ENCODE data around the gene COL5A2. TPM values are rescaled to one million over a fixed set of nuclear protein-coding genes. Genes with fewer than 3 reads are reported as not detected.

Gene COL5A2
- total RNA-seq, 4 donors from 2014 or later = 34.7 to 60.4 (median 51.4) TPM

- Histone ChIP-seq H3K4me1 (peaks cover 0 to 31% (median 4%) of the 10 kb centered on the region in 4 donors), H3K36me3 (no peaks in the 10 kb centered on the region), H3K4me3 (peak overlapping the region in 3 of 4 donors; percentile 6 to 40 (median 25)), H3K27ac (peak overlapping the region; percentile 71 to 94 (median 82)), H3K9me3 (no peaks in the 10 kb centered on the region), H3K27me3 (no peaks in the 10 kb centered on the region)
- TF ChIP-seq, protein P1, sequence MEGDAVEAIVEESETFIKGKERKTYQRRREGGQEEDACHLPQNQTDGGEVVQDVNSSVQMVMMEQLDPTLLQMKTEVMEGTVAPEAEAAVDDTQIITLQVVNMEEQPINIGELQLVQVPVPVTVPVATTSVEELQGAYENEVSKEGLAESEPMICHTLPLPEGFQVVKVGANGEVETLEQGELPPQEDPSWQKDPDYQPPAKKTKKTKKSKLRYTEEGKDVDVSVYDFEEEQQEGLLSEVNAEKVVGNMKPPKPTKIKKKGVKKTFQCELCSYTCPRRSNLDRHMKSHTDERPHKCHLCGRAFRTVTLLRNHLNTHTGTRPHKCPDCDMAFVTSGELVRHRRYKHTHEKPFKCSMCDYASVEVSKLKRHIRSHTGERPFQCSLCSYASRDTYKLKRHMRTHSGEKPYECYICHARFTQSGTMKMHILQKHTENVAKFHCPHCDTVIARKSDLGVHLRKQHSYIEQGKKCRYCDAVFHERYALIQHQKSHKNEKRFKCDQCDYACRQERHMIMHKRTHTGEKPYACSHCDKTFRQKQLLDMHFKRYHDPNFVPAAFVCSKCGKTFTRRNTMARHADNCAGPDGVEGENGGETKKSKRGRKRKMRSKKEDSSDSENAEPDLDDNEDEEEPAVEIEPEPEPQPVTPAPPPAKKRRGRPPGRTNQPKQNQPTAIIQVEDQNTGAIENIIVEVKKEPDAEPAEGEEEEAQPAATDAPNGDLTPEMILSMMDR (IDR thresholded peaks at IDR 0.05) = no peak
- TF ChIP-seq EP300 (IDR thresholded peaks at IDR 0.05) (peak; percentile 52 to 73), POLR2A (IDR thresholded peaks at IDR 0.05) (peak in 1 of 2 donors; percentile 19)
- 9 to 11% methylated on average over 7 of the region's 7 CpGs for WGBS, 2 donors
- DNase-seq (ENCODE audit: low spot score in 2 of 2) = peak; percentile 24 to 68
These were observed 30.9 kb upstream of the COL5A2 start for GRCh38 chr2:189210250-189211087.

- H3K4me3 ChIP-seq = no peak overlapping the region
- H3K27me3 ChIP-seq = no peaks in the 10 kb centered on the region
- H3K36me3 ChIP-seq = no peaks in the 10 kb centered on the region
- H3K4me1 ChIP-seq = peaks cover 0 to 34% (median 4%) of the 10 kb centered on the region in 4 donors
- no peak for DNase-seq (ENCODE audit: low spot score in 2 of 2)
- TF ChIP-seq EP300 (IDR thresholded peaks at IDR 0.05) = no peak
- no peak for TF ChIP-seq POLR2A (IDR thresholded peaks at IDR 0.05)
- TF ChIP-seq, protein P1 (IDR thresholded peaks at IDR 0.05) = no peak
- 14 to 16% methylated on average over 1 of the region's 1 CpG for WGBS, 2 donors
- peak overlapping the region in 3 of 4 donors; percentile 11 to 94 (median 88) for H3K27ac ChIP-seq
- H3K9me3 ChIP-seq = no peaks in the 10 kb centered on the region
These were observed 28.7 kb upstream of the COL5A2 start for GRCh38 chr2:189208254-189208653.

DNA sequence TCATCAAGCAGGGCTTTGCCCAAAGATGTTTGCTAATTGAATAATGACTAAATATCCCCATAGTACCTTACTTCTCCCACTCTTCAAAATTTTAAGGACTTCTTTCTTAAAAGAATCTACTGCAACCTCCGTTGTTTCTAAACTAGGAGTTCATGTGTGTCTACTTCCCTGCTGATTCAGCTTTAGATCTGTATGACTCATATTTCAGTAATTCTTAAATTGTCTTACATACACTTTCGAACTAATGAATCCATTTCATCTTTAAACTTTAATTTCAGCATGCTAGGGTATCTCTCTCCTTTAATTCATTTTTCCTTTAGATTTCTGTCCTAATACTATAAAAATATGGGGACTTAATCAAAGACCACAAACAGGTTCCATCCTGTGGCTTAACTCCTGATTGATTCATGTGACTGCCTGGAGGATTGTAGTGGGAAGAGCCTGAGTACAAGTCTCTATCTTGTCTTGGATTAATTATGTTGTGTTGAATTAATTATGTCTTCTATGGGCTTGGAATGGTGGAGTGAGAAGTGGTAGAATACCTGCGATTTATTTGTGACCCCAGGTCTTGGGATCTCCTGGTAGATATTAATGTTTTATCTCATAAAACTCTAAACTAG lies 24.9 kb upstream of the COL5A2 start:
- peak overlapping the region in 2 of 4 donors; percentile 7 to 37 for H3K4me3 ChIP-seq
- 51 to 57% methylated on average over 3 of the region's 3 CpGs for WGBS, 2 donors
- no peak for DNase-seq (ENCODE audit: low spot score in 2 of 2)
- peak overlapping the region in 2 of 4 donors; percentile 38 to 41 for H3K27ac ChIP-seq
- H3K36me3 ChIP-seq = no peaks in the 10 kb centered on the region
- TF ChIP-seq POLR2A (IDR thresholded peaks at IDR 0.05) (no peak), EP300 (IDR thresholded peaks at IDR 0.05) (no peak)
- TF ChIP-seq, protein P1 (IDR thresholded peaks at IDR 0.05) = no peak
- no peaks in the 10 kb centered on the region for H3K9me3 ChIP-seq
- no peaks in the 10 kb centered on the region for H3K27me3 ChIP-seq
- peaks cover 0 to 24% (median 4%) of the 10 kb centered on the region in 4 donors for H3K4me1 ChIP-seq

DNA sequence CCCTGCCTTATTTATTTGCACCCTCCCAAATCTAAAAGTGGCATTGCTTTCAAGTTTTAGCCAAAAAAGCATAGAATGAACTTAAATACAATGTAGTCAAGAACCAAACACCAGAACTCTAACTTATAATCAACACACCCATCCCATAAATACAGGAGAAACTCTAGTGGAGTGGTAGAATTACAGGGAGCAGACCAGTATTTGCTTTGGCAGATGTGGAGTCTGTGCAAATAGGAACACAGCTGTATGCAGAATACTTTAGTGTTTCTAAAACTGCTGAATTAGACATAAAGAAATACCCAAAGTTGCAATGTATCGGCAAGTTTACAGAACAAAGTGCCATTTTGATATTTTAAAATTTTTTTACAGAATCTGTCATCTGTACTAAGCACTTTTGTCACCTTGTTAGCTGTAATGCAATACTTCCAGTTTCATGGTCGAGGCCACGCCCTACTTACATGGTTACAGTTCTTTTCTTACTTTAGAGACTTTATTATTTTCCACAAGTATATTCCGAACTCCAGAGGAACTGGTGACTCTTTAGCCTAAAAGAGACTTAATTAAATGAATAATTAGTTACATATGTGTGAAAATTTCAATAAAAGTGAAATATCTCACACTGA lies 23.7 kb upstream of the COL5A2 start:
- H3K9me3 ChIP-seq = no peaks in the 10 kb centered on the region
- H3K27ac ChIP-seq = peak overlapping the region in 1 of 4 donors; percentile 41
- H3K4me1 ChIP-seq = peaks cover 0 to 13% (median under 1%) of the 10 kb centered on the region in 4 donors
- H3K4me3 ChIP-seq = peak overlapping the region in 1 of 4 donors; percentile 37
- WGBS, 2 donors = 73 to 74% methylated on average over 4 of the region's 4 CpGs
- TF ChIP-seq EP300 (IDR thresholded peaks at IDR 0.05) = no peak
- TF ChIP-seq POLR2A (IDR thresholded peaks at IDR 0.05) = no peak
- TF ChIP-seq, protein P1 (IDR thresholded peaks at IDR 0.05) = no peak
- H3K27me3 ChIP-seq = no peaks in the 10 kb centered on the region
- DNase-seq (ENCODE audit: low spot score in 2 of 2) = no peak
- H3K36me3 ChIP-seq = no peaks in the 10 kb centered on the region
